ENCODE measurements around the gene TBC1D22A.

GRCh38 chr22:46953968-46954765 is 191.7 kb downstream of the TBC1D22A start:
- TF ChIP-seq POLR2AphosphoS5 (IDR thresholded peaks at IDR 0.05; ENCODE audit: low read depth, low read length) (no peak), CTCF (IDR thresholded peaks at IDR 0.05 in 2 of 3, conservative IDR thresholded peaks at IDR 0.05 in 1 of 3; ENCODE audit: borderline replicate concordance in 1 of 3, insufficient read depth in 1 of 3, low read depth in 2 of 3, low read length in 2 of 3) (no peak), EZH2 (IDR thresholded peaks at IDR 0.05) (no peak), SP1 (IDR thresholded peaks at IDR 0.05; ENCODE audit: low read depth) (no peak), EZH2phosphoT487 (IDR thresholded peaks at IDR 0.05; ENCODE audit: borderline replicate concordance) (no peak), SRF (IDR thresholded peaks at IDR 0.05; ENCODE audit: low read depth) (no peak), YY1 (IDR thresholded peaks at IDR 0.05; ENCODE audit: extremely low read depth, insufficient replicate concordance, low read depth, low read length) (no peak), ZBTB33 (IDR thresholded peaks at IDR 0.05; ENCODE audit: extremely low read depth, insufficient replicate concordance, low read length) (no peak), REST (IDR thresholded peaks at IDR 0.05; ENCODE audit: low read depth) (no peak), POLR2A (IDR thresholded peaks at IDR 0.05; ENCODE audit: borderline replicate concordance, extremely low read depth, insufficient read depth, insufficient read length) (no peak), FOSL1 (IDR thresholded peaks at IDR 0.05; ENCODE audit: low read depth) (no peak), TCF7L2 (IDR thresholded peaks at IDR 0.05; ENCODE audit: borderline replicate concordance, extremely low read depth, insufficient read depth, insufficient read length) (no peak)
